CD1c-positive myeloid dendritic cell (primary cell): ENCODE data around the gene DNAJB9.

Experiments used
- DNase-seq: peaks from one replicate; pipeline ENCODE4 v3.0.0-alpha.2; 2016; ENCODE audit errors: extremely low spot score

Gene DNAJB9

GRCh38 chr7:108568801-108569380 lies 783 bp upstream of the DNAJB9 start:
- DNase-seq, result no peak

- DNase-seq, result peak; percentile 83
Measured at GRCh38 chr7:108570146-108570755, 577 bp downstream of the DNAJB9 start.

GRCh38 chr7:108572480-108572879 lies 2.8 kb downstream of the DNAJB9 start:
- no peak for DNase-seq

DNA sequence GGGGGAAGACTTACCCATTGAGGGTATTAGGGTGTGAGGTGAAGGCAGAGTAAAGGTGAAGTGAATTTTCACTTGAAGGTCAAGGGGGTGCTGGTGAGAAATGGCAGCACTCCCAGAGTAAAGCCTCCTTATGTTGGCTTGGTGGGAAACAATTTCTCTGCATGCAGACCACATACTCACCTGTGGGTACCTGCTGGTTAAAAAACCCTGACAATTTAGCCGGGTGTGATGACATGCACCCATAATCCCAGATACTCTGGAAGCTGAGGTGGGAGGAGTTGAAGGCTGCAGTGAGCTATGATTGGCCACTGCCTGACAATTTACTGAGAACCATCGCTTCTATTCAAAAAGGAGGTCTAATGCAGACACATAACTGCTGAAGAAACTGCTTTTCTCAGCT lies 5.5 kb downstream of the DNAJB9 start:
- no peak for DNase-seq

DNA sequence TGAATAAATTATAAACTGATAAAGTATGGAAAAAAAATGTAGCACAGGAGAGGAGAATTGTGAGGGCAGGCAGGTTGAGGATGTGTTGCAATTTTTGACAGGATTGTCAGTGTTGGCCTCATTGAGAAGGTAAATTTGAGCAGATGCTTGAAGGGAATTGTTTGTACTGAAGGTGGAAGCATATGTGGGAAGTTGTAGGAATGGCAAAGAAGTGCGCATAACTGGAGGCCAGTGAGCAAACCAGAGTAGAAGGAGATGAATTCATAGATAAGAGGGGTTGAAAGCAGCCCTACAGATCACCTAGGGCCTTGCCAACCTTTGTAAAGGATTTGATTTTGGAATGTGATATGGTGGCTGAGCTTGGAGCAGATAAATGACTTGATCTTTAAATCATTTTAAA lies 6.4 kb downstream of the DNAJB9 start:
- no peak for DNase-seq

GRCh38 chr7:108578937-108579336 lies 9.3 kb downstream of the DNAJB9 start:
- no peak for DNase-seq

DNA sequence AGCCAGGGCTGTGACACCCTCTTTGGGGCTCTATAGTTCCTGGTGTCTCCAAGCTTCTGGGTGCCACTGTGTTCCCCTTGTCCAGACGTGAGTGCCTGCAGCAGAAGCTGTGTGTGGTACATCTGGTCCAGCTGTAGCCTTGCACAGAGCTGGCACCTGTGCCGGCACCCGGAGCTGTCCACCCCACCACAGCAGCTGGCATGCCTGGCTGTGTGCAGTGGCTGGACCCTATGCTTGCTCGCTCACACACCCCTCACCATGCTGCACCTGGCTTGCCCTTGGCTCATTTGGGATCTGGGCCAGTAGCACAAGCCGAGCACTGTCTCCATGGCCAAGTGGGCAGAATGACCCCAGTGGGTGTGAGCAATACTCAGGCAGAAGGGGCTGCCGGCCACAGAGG lies 10.6 kb downstream of the DNAJB9 start:
- DNase-seq, result no peak

GRCh38 chr7:108581655-108582491 lies 12.2 kb downstream of the DNAJB9 start:
- no peak for DNase-seq

DNA sequence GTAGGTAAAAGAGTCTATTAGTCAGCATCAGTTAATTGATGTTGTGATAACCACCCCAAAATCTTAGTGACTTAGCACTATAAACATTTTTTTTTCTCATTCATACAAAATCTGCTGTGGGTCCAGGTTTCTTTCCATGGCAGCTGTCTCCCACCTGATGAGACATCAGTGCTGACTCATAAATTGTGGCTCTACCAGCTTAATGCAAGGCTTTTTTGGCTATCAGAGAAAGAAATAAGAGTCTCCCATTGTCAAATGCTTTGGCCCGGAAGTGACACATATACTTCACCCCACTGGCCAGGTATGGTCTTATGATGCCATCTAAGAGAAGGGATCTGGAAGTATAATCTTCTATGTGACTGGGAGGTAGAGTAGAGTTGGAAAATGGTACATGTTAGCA lies 14.5 kb downstream of the DNAJB9 start:
- DNase-seq, result no peak

DNA sequence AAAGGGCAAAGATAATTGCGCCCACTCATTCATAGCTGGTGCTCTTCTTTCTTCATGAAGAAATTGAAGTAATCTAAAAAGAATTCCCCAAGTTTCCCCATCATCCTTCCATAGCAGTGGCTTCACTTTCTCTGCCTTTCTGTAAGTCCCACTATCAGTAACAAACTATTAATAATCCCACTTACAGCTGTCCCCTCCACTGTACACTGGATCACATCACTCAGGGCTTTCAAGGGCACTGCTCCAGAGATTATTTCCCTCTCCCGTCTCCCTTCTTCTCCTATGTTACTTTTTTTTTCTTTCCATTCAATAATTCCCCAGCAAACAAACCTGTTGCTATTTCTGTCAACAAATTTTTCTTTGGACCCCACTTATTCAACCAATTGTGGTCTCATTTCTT lies 16.2 kb downstream of the DNAJB9 start:
- DNase-seq, result no peak

DNA sequence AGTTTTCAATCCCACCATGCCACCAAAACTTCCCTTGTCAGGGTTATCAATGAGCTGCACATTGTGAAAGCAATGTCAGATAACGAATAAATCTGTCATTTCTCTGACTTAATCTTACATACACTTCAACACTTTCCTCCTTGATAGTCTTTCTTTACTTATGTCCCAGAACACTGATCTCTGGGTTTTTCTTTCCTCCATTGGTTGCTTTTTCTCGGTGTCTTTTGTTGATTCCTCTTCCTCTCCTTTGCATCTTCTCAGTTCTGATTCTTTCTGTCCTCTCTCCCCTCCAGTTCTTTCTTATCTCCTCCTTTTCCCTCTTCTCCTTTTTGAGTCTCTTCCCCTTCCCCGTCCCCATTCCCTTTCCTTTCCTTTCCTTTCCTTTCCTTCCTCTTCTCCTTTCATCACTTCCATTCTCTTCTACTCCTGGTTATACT lies 16.6 kb downstream of the DNAJB9 start:
- DNase-seq, result no peak

DNA sequence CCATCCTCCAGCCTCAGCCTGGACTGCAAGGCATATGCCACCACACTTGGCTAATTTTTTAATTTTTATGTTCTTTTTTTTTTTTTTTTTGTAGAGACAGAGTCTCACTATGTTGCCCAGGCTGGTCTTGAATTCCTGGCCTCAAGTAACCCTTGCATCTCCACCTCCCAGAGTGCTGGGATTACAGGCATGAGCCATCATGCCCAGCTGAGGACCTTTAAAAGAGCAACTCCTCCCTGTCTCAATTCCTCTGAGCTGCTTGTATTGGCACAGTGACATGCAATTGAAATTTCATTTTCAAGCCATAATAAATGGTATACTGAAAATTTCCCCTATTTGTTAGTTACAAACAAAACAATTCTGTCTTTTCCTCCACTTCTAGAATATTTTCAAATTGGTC lies 19.5 kb downstream of the DNAJB9 start:
- no peak for DNase-seq

- no peak for DNase-seq
Measured at GRCh38 chr7:108589874-108590273, 20.2 kb downstream of the DNAJB9 start.

DNA sequence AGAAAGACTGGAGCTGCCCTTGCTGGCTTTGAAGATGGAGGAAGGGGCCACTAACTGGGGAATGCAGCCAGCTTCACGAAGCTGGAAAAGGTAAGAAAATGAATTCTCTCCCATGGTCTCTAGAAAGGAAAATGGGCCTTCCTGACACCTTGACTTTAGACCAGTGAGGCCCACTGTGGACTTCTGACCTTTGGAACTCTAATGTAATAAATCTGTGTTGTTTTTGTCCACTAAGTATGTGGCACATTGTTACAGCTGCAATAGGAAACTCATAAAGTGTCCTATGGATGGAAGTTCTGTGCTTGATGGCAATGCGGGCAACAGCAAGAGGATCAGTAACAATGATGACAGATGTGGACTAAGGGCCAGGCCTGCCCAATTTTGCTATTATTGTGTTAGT lies 20.9 kb downstream of the DNAJB9 start:
- DNase-seq, result no peak

- DNase-seq, result no peak
Measured at GRCh38 chr7:108592646-108593201, 23.1 kb downstream of the DNAJB9 start.

DNA sequence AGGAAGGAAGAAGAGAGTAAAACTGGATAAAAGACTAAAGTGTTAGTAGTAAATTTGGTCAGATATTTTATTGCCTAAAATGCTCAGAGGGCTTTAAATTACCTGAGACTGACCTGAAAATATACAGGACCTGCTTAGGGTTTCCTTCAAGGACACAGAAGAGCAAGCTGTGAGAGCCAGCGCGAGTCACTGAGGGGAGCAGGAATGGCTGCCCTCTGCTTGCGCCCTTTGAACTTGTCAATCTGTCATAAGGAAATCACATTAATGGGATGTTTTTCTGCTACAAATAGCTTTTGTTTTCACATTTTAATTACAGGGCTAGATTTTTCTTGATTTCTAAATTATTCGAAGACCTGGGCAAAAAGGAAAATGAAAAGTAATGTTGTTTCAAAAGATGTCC lies 26.9 kb downstream of the DNAJB9 start:
- DNase-seq, result no peak

DNA sequence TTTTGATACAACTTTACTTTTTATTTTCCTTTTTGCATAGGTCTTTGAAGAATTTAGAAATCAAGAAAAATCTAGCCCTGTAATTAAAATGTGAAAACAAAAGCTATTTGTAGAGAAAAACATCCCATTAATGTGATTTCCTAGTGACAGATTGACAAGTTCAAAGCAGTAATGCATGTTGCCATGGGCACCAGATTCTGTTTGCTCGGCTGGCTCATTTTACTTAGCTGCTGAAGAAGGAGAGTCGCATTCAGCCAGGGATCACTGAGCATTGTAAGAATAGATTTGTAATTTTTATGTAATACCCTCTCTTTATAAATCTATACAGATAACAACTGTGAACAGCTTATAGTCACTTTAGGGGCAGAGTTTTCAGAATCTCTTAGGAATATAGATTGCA lies 28.5 kb downstream of the DNAJB9 start:
- no peak for DNase-seq

DNA sequence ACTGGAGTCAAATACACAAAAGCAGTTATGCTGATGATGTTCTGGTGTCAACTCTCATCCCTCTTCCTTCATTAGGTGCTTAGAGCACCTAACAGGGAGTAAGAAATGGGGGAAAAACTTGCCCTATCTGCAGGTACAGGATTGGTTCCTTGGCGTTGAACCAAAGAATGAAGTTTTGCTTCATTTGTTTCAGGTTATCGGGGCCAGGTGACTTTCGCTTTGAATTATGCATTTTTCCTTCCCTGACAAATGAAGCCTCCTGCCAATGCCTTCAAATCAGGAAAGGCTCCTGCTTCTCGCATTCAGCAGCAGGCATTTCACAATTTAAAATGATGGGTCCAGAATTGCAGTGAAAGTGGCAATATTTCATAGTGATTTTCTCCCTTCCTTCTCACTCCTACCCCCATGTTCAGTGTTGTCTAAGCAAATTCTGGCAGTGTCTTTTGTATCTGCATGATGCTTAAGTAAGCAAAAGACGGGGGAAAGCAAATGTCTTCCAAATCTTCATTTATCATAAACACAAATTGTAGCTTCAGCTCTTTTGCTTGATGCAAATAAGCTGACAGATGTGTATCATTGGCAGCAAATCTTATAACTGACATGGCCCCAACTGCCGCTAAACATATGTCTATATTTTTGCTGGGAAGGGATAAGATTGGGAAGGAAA lies 29.4 kb downstream of the DNAJB9 start:
- DNase-seq, result no peak

DNA sequence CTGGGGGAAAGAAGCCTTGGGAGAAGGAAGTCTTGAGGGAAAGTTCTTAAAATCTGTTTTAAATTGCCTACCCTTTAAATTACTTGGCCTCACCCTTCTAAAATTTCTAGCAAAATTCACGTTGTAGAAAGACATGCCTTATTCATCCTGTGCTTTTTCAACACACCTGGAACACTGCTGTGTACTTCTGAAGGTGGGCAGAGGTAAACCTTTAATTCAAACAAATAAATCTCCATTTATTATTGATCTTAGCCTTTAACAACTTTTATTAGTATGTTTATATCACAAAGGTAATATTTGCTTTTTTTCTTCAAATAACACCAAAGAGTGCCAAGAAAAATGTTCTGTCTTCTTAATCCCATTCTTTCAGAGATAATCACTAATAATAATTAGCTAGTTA lies 30.7 kb downstream of the DNAJB9 start:
- no peak for DNase-seq

GRCh38 chr7:108603656-108604306 lies 34.1 kb downstream of the DNAJB9 start:
- DNase-seq, result no peak

GRCh38 chr7:108604307-108605077 lies 34.8 kb downstream of the DNAJB9 start:
- no peak for DNase-seq
